ENCODE data around the gene TARBP1. TPM values are rescaled to one million over a fixed set of nuclear protein-coding genes. Genes with fewer than 3 reads are reported as not detected.
A peak's percentile ranks its signal among the peaks of the same experiment; 100 is the strongest.

Gene TARBP1
- polyA plus RNA-seq, 2 of the 4 experiments (the other 2 are of a cell fraction) = 22.4 to 41.1 TPM

GRCh38 chr1:234481771-234482170 lies 2.8 kb upstream of the TARBP1 start:
- TF ChIP-seq NFE2L2 (conservative IDR thresholded peaks at IDR 0.05; ENCODE audit: low read length) (no peak), HOXB5 (CRISPR knock-in tag; IDR thresholded peaks at IDR 0.05) (no peak), POLR2A (IDR thresholded peaks at IDR 0.05; ENCODE audit: low read length) (no peak), EHMT2 (IDR thresholded peaks at IDR 0.05; ENCODE audit: low read depth) (no peak), CHD4 (IDR thresholded peaks at IDR 0.05; ENCODE audit: borderline replicate concordance) (no peak), GATA3 (IDR thresholded peaks at IDR 0.05; ENCODE audit: borderline replicate concordance) (no peak), POLR2AphosphoS2 (conservative IDR thresholded peaks at IDR 0.05; ENCODE audit: low read length) (no peak), BHLHE40 (IDR thresholded peaks at IDR 0.05; ENCODE audit: low read depth, low read length) (no peak), TFCP2L1 (CRISPR knock-in tag; IDR thresholded peaks at IDR 0.05) (no peak)
- Histone ChIP-seq H3K4me1 (peaks cover 8% of the 10 kb centered on the region), H3K9me3 (no peaks in the 10 kb centered on the region), H3K4me2 (no peak overlapping the region), H3K27ac (no peak overlapping the region), H3K4me3 (no peak overlapping the region)
- POLR2A ChIA-PET = no interaction called here
- WGBS (ENCODE audit: missing lambda C conversion rate) = 80% methylated on average over 5 of the region's 5 CpGs
- DNase-seq (ENCODE audit: low read depth in 1 of 2, low spot score in 1 of 2) (no peak), FAIRE-seq (no peak), ATAC-seq (no peak)
- CTCF ChIA-PET = interaction anchor here (0.8 to 0.9 kb wide), 2 partner anchors 611 to 645 kb away, joined by 3 to 5 read pairs; no protein-coding TSS in a partner anchor

GRCh38 chr1:234479866-234480265 lies 887 bp upstream of the TARBP1 start:
- Histone ChIP-seq H3K9me3 (no peaks in the 10 kb centered on the region), H3K4me1 (peaks cover 14% of the 10 kb centered on the region), H3K4me2 (no peak overlapping the region), H3K27ac (no peak overlapping the region), H3K4me3 (no peak overlapping the region)
- no peak for TF ChIP-seq KDM5A (IDR thresholded peaks at IDR 0.05)
- no peak for TF ChIP-seq HOXB5 (CRISPR knock-in tag; IDR thresholded peaks at IDR 0.05)
- TF ChIP-seq REST (IDR thresholded peaks at IDR 0.05) = no peak
- no peak for TF ChIP-seq PBX3 (IDR thresholded peaks at IDR 0.05)
- no peak for TF ChIP-seq E2F6 (IDR thresholded peaks at IDR 0.05; ENCODE audit: borderline replicate concordance, low read depth)
- TF ChIP-seq CHD4 (IDR thresholded peaks at IDR 0.05; ENCODE audit: borderline replicate concordance) = no peak
- no peak for TF ChIP-seq ATOH8 (CRISPR knock-in tag; IDR thresholded peaks at IDR 0.05; ENCODE audit: low read depth)
- TF ChIP-seq ZSCAN20 (CRISPR knock-in tag; IDR thresholded peaks at IDR 0.05) = no peak
- DNase-seq (ENCODE audit: low read depth in 1 of 2, low spot score in 1 of 2) (no peak), ATAC-seq (no peak), FAIRE-seq (no peak)
- CTCF ChIA-PET = interaction anchor here (0.7 to 1.4 kb wide), 2 partner anchors 613 to 968 kb away, joined by 3 to 5 read pairs; no protein-coding TSS in a partner anchor
- POLR2A ChIA-PET = interaction anchor here (1.1 kb wide), 1 partner anchor 16 kb away, joined by 3 read pairs; no protein-coding TSS in a partner anchor
- 46% methylated on average over 2 of the region's 2 CpGs for WGBS (ENCODE audit: missing lambda C conversion rate)

GRCh38 chr1:234479310-234479559 lies 256 bp upstream of the TARBP1 start:
- DNase-seq (ENCODE audit: low read depth in 1 of 2, low spot score in 1 of 2) (no peak), ATAC-seq (peak in 1 of 2 experiments; percentile 29; a peak in 2 of 6 replicates), FAIRE-seq (no peak)
- TF ChIP-seq EHMT2 (IDR thresholded peaks at IDR 0.05; ENCODE audit: low read depth) (no peak), RAD21 (conservative IDR thresholded peaks at IDR 0.05 in 1 of 2, IDR thresholded peaks at IDR 0.05 in 1 of 2) (0 out of 5 replicates have a peak, but pooled peaks of 1 of the 2 experiments have one; percentile 8)
- ChIA-PET POLR2A (interaction anchor here (1.0 to 2.0 kb wide), 2 partner anchors 16 to 106 kb away, joined by 3 to 10 read pairs; partner anchors contain the start of gene COA6), CTCF (interaction anchor here (1.1 to 1.5 kb wide), 2 partner anchors 12 to 365 kb away, joined by 3 to 4 read pairs; no protein-coding TSS in a partner anchor)
- H3K4me2 ChIP-seq = peak overlapping the region; percentile 84
- WGBS (ENCODE audit: missing lambda C conversion rate) = 20% methylated on average over 5 of the region's 5 CpGs
- H3K4me3 ChIP-seq = peak overlapping the region; percentile 63
- no peaks in the 10 kb centered on the region for H3K9me3 ChIP-seq
- peak overlapping the region; percentile 87 to 97 for H3K27ac ChIP-seq
- peaks cover 19% of the 10 kb centered on the region for H3K4me1 ChIP-seq
